ENCODE results near the gene LRMDA.

Gene LRMDA

GRCh38 chr10:75962395-75963061 lies 531.1 kb downstream of the LRMDA start:
- Histone ChIP-seq H3K4me1 (ENCODE audit: insufficient read depth, low read length) (no peaks in the 10 kb centered on the region), H3K79me2 (ENCODE audit: insufficient read depth, low read length) (no peaks in the 10 kb centered on the region), H3K4me3 (ENCODE audit: low read depth in 1 of 2, low read length in 2 of 2) (no peak overlapping the region), H3K36me3 (ENCODE audit: insufficient read depth, low read length) (no peaks in the 10 kb centered on the region), H3K9ac (ENCODE audit: low read depth, low read length) (no peak overlapping the region), H4K20me1 (ENCODE audit: insufficient read depth, low read length) (no peaks in the 10 kb centered on the region), H3K9me3 (ENCODE audit: insufficient read depth, low read length, severe bottlenecking) (no peaks in the 10 kb centered on the region), H3K27me3 (ENCODE audit: insufficient read depth, low read length, poor library complexity) (no peaks in the 10 kb centered on the region), H3K4me2 (ENCODE audit: insufficient read depth, low read length) (no peak overlapping the region), H2AFZ (ENCODE audit: low read depth, low read length) (no peak overlapping the region), H3K27ac (ENCODE audit: low read length) (no peak overlapping the region)
- TF ChIP-seq EZH2 (IDR thresholded peaks at IDR 0.05; ENCODE audit: borderline replicate concordance, low read depth, low read length, severe bottlenecking) (no peak), CTCF (IDR thresholded peaks at IDR 0.05; ENCODE audit: borderline replicate concordance, extremely low read depth, low read length, poor library complexity, severe bottlenecking) (no peak)
- ATAC-seq (ENCODE audit: insufficient read depth, low read depth) = no peak
- no peak for DNase-seq

- H3K4me2 ChIP-seq (ENCODE audit: insufficient read depth, low read length) = no peak overlapping the region
- no peaks in the 10 kb centered on the region for H3K9me3 ChIP-seq (ENCODE audit: insufficient read depth, low read length, severe bottlenecking)
- no peak overlapping the region for H3K9ac ChIP-seq (ENCODE audit: low read depth, low read length)
- TF ChIP-seq CTCF (IDR thresholded peaks at IDR 0.05; ENCODE audit: borderline replicate concordance, extremely low read depth, low read length, poor library complexity, severe bottlenecking) (no peak), EZH2 (IDR thresholded peaks at IDR 0.05; ENCODE audit: borderline replicate concordance, low read depth, low read length, severe bottlenecking) (no peak)
- H3K4me3 ChIP-seq (ENCODE audit: low read depth in 1 of 2, low read length in 2 of 2) = no peak overlapping the region
- H2AFZ ChIP-seq (ENCODE audit: low read depth, low read length) = no peak overlapping the region
- H3K36me3 ChIP-seq (ENCODE audit: insufficient read depth, low read length) = no peaks in the 10 kb centered on the region
- no peaks in the 10 kb centered on the region for H3K27me3 ChIP-seq (ENCODE audit: insufficient read depth, low read length, poor library complexity)
- DNase-seq = no peak
- H3K4me1 ChIP-seq (ENCODE audit: insufficient read depth, low read length) = peaks cover 16% of the 10 kb centered on the region
- no peak overlapping the region for H3K27ac ChIP-seq (ENCODE audit: low read length)
- ATAC-seq (ENCODE audit: insufficient read depth, low read depth) = no peak
- no peaks in the 10 kb centered on the region for H3K79me2 ChIP-seq (ENCODE audit: insufficient read depth, low read length)
- no peaks in the 10 kb centered on the region for H4K20me1 ChIP-seq (ENCODE audit: insufficient read depth, low read length)
Observed at GRCh38 chr10:75967491-75967890, 536.1 kb downstream of the LRMDA start.

GRCh38 chr10:75969031-75969430 lies 537.6 kb downstream of the LRMDA start:
- no peak for ATAC-seq (ENCODE audit: insufficient read depth, low read depth)
- Histone ChIP-seq H3K4me1 (ENCODE audit: insufficient read depth, low read length) (peaks cover 24% of the 10 kb centered on the region), H3K79me2 (ENCODE audit: insufficient read depth, low read length) (no peaks in the 10 kb centered on the region), H3K4me2 (ENCODE audit: insufficient read depth, low read length) (no peak overlapping the region), H2AFZ (ENCODE audit: low read depth, low read length) (no peak overlapping the region), H3K4me3 (ENCODE audit: low read depth in 1 of 2, low read length in 2 of 2) (no peak overlapping the region), H3K27ac (ENCODE audit: low read length) (no peak overlapping the region), H3K9me3 (ENCODE audit: insufficient read depth, low read length, severe bottlenecking) (no peaks in the 10 kb centered on the region), H4K20me1 (ENCODE audit: insufficient read depth, low read length) (no peaks in the 10 kb centered on the region), H3K27me3 (ENCODE audit: insufficient read depth, low read length, poor library complexity) (no peaks in the 10 kb centered on the region), H3K9ac (ENCODE audit: low read depth, low read length) (no peak overlapping the region), H3K36me3 (ENCODE audit: insufficient read depth, low read length) (no peaks in the 10 kb centered on the region)
- DNase-seq = no peak
- no peak for TF ChIP-seq EZH2 (IDR thresholded peaks at IDR 0.05; ENCODE audit: borderline replicate concordance, low read depth, low read length, severe bottlenecking)
- TF ChIP-seq CTCF (IDR thresholded peaks at IDR 0.05; ENCODE audit: borderline replicate concordance, extremely low read depth, low read length, poor library complexity, severe bottlenecking) = no peak

All from DND-41 (cell line).